ENCODE results near the gene OR7C1. TPM values are rescaled to one million over a fixed set of nuclear protein-coding genes. Genes with fewer than 3 reads are reported as not detected.

The OR7C1 gene
- total and polyA plus RNA-seq, 2 of the 8 experiments (the other 6 are each of a cell fraction or from before 2014, with no cell fraction given): not detected

GRCh38 chr19:14775869-14776586, 59.0 kb downstream of the OR7C1 start:
- no peak overlapping the region; the same call in 1 of the 2 replicates for H4K8ac ChIP-seq (ENCODE audit: extremely low read depth, insufficient read depth, low read length)
- no peak overlapping the region for H4K5ac ChIP-seq (ENCODE audit: insufficient read length, low read depth, low read length)
- no peaks in the 10 kb centered on the region for H3K9me3 ChIP-seq (ENCODE audit: insufficient read depth in 2 of 2, low read depth in 1 of 2, low read length in 1 of 2)
- H4K91ac ChIP-seq (replicated peaks; ENCODE audit: insufficient read length, low read length): no peak overlapping the region
- 0 out of 8 replicates have a peak, but pooled peaks cover 0 to 9% (median 3%) of the 10 kb centered on the region in 4 experiments for H3K36me3 ChIP-seq (ENCODE audit: control insufficient read depth in 2 of 4, insufficient read depth in 4 of 4, low read length in 3 of 4)
- H3K79me1 ChIP-seq (ENCODE audit: low read depth, low read length): no peaks in the 10 kb centered on the region
- peaks cover 0 to 4% (median 0%) of the 10 kb centered on the region in 4 experiments; a peak in 3 of 7 replicates for H3K4me1 ChIP-seq (replicated peaks in 1 of 4; ENCODE audit: control insufficient read depth in 3 of 4, insufficient read depth in 4 of 4, low read length in 3 of 4)
- peak in 1 of 2 experiments; percentile 60 for DNase-seq (ENCODE audit: low read depth in 1 of 2, low spot score in 2 of 2)
- no peak overlapping the region for H2BK20ac ChIP-seq (ENCODE audit: low read length)
- no peak overlapping the region for H2BK12ac ChIP-seq (ENCODE audit: low read depth, low read length)
- no peak overlapping the region for H3K27ac ChIP-seq (ENCODE audit: low read depth, low read length)
- peak overlapping the region; percentile 78 to 82 for H3K4me2 ChIP-seq (ENCODE audit: insufficient read depth in 1 of 2, low read depth in 2 of 2, low read length in 2 of 2)
- peaks cover 0 to 4% (median 0%) of the 10 kb centered on the region in 4 experiments; a peak in 1 of 7 replicates for H3K27me3 ChIP-seq (replicated peaks in 1 of 4; ENCODE audit: control insufficient read depth in 3 of 4, extremely low read depth in 1 of 4, insufficient read depth in 3 of 4, low read length in 3 of 4)
- no peak overlapping the region for H2AK5ac ChIP-seq (ENCODE audit: low read depth, low read length)
- no peak for FAIRE-seq
- 10% methylated on average over 19 of the region's 22 CpGs; no CpG with 5 or more reads in 1 of the 2 experiments for WGBS, 2 experiments (ENCODE audit: extremely low coverage in 1 of 2, insufficient coverage in 1 of 2, insufficient read length in 1 of 2, insufficient replicate concordance in 2 of 2, low coverage in 1 of 2, low lambda C conversion rate in 2 of 2, missing lambda C conversion rate in 1 of 2)
- POLR2A ChIA-PET (ENCODE audit: partially characterized antibody): interaction anchor here (0.5 to 4.1 kb wide), 8 partner anchors 8 to 385 kb away, joined by 3 to 18 read pairs (median 3); no protein-coding TSS in a partner anchor
- no peak overlapping the region; the same call in 1 of the 2 replicates for H2BK5ac ChIP-seq (ENCODE audit: low read depth, low read length)
- H3K18ac ChIP-seq (ENCODE audit: extremely low read depth, low read length): peak overlapping the region; percentile 78
- H3K14ac ChIP-seq (ENCODE audit: insufficient read length): no peak overlapping the region
- CTCF ChIA-PET (ENCODE audit: partially characterized antibody): interaction anchor here (0.6 to 3.0 kb wide), 9 partner anchors 9 to 217 kb away, joined by 3 to 13 read pairs (median 4); partner anchors contain the start of gene NDUFB7
- peak overlapping the region; percentile 65; the same call in 1 of the 2 replicates for H2AFZ ChIP-seq (ENCODE audit: low read length)
- no peak overlapping the region for H3K56ac ChIP-seq (replicated peaks; ENCODE audit: insufficient read length, low read depth, low read length)
- H2BK120ac ChIP-seq (replicated peaks; ENCODE audit: low read depth, low read length): no peak overlapping the region
- H3K9ac ChIP-seq (replicated peaks in 1 of 4; ENCODE audit: extremely low read depth in 1 of 4, low read depth in 3 of 4, low read length in 3 of 4): peak overlapping the region in 1 of 4 experiments; percentile 5; a peak in 2 of 7 replicates
- peak overlapping the region; percentile 40 to 71 (median 48) for H3K4me3 ChIP-seq (ENCODE audit: extremely low read depth in 1 of 4, insufficient read depth in 2 of 4, low read depth in 3 of 4, low read length in 4 of 4)
- H2BK15ac ChIP-seq (ENCODE audit: low read length): no peak overlapping the region
- H4K20me1 ChIP-seq (replicated peaks in 1 of 2; ENCODE audit: control insufficient read depth in 1 of 2, insufficient read depth in 2 of 2, low read length in 2 of 2): no peaks in the 10 kb centered on the region
- peaks cover 10% of the 10 kb centered on the region; the same call in 1 of the 2 replicates for H3K23me2 ChIP-seq (ENCODE audit: low read depth, low read length)
- no peak overlapping the region for H3K23ac ChIP-seq (ENCODE audit: insufficient read length)
- no peaks in the 10 kb centered on the region for H3K79me2 ChIP-seq (ENCODE audit: control insufficient read depth in 1 of 2, insufficient read depth in 2 of 2, low read length in 2 of 2)
- H3K4ac ChIP-seq (replicated peaks; ENCODE audit: insufficient read length, low read depth, low read length): no peak overlapping the region
- TF ChIP-seq KDM4A (IDR thresholded peaks at IDR 0.05; ENCODE audit: low read depth, low read length, severe bottlenecking) (peak; percentile 61), RXRA (IDR thresholded peaks at IDR 0.05; ENCODE audit: insufficient read depth, low read depth, low read length) (no peak), KDM1A (IDR thresholded peaks at IDR 0.05; ENCODE audit: borderline replicate concordance, low read length) (0 out of 2 replicates have a peak, but pooled peaks have one; percentile 12), PHF8 (conservative IDR thresholded peaks at IDR 0.05; ENCODE audit: low read depth, low read length) (0 out of 2 replicates have a peak, but pooled peaks have one; percentile 0), EGR1 (IDR thresholded peaks at IDR 0.05; ENCODE audit: borderline replicate concordance, low read depth, low read length) (no peak), POLR2A (IDR thresholded peaks at IDR 0.05; ENCODE audit: control extremely low read depth in 1 of 2, low read depth in 2 of 2, low read length in 2 of 2) (peak in 1 of 2 experiments; percentile 1; a peak in 1 of 3 replicates), JUN (IDR thresholded peaks at IDR 0.05; ENCODE audit: low read depth, low read length) (no peak), JUND (IDR thresholded peaks at IDR 0.05; ENCODE audit: low read length) (no peak), TEAD4 (IDR thresholded peaks at IDR 0.05; ENCODE audit: low read depth, low read length) (no peak)
- TF ChIP-seq, protein P1, sequence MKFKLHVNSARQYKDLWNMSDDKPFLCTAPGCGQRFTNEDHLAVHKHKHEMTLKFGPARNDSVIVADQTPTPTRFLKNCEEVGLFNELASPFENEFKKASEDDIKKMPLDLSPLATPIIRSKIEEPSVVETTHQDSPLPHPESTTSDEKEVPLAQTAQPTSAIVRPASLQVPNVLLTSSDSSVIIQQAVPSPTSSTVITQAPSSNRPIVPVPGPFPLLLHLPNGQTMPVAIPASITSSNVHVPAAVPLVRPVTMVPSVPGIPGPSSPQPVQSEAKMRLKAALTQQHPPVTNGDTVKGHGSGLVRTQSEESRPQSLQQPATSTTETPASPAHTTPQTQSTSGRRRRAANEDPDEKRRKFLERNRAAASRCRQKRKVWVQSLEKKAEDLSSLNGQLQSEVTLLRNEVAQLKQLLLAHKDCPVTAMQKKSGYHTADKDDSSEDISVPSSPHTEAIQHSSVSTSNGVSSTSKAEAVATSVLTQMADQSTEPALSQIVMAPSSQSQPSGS (IDR thresholded peaks at IDR 0.05; ENCODE audit: low read length): no peak

Measured in H1 (cell line).